Stomach smooth muscle (tissue), 2 donors: ENCODE data around the gene SRSF6.
"Not testable (repeated sequence)": the region's sequence is repeated elsewhere in the genome, so short reads cannot be mapped to it uniquely, and the experiment has no call there.

ENCODE experiments used
- H3K27ac ChIP-seq: one replicate; pipeline ENCODE4 v1.7.0; 2013; ENCODE audit warnings: mild to moderate bottlenecking, low read length, inconsistent platforms
- H3K27me3 ChIP-seq, 2 donors: one replicate each; pipeline ENCODE4 v1.7.0; 2013; ENCODE audit warnings: low read length in 2 of 2; ENCODE audit not compliant: insufficient read depth in 2 of 2, control insufficient read depth in 1 of 2
- H3K36me3 ChIP-seq, 2 donors: one replicate each; pipeline ENCODE4 v1.7.0; 2013; ENCODE audit warnings: low read length in 2 of 2; ENCODE audit not compliant: control insufficient read depth in 2 of 2, insufficient read depth in 2 of 2
- H3K4me1 ChIP-seq: one replicate; pipeline ENCODE4 v1.7.0; 2013; ENCODE audit warnings: low read length; ENCODE audit not compliant: control insufficient read depth, insufficient read depth
- H3K4me3 ChIP-seq, 2 donors: one replicate each; pipeline ENCODE4 v1.7.0; 2013; ENCODE audit warnings: low read length in 2 of 2
- H3K9ac ChIP-seq, 2 donors: one replicate each; pipeline ENCODE4 v1.7.0; 2013; ENCODE audit warnings: low read length in 2 of 2, mild to moderate bottlenecking in 1 of 2
- H3K9me3 ChIP-seq, 2 donors: one replicate each; pipeline ENCODE4 v1.7.0; 2013; ENCODE audit warnings: low read length in 2 of 2; ENCODE audit not compliant: control insufficient read depth in 2 of 2
- donor health status: healthy.
- donor health status: Pancreatic carcinoma.

The SRSF6 gene

DNA sequence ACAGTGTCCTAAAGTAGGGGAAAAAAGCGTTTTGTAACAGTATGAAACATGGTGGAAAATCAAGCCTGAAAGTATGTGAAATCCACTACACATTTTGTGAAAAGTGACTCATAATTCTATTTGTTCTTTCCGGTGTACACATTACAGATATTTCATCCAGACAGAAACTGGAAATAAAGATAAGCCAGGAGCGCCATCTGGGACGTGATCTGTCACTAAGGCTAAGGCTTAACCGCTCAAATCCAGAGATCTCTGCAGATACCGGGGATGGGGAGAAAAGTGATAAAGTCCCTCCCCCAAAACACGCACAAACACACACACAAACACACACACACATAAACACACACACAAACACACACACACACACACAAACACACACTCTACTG is 26.6 kb upstream of the SRSF6 start:
- Histone ChIP-seq H3K4me3 (no peak overlapping the region), H3K27me3 (peaks cover 0 to 3% of the 10 kb centered on the region in 2 donors), H3K36me3 (no peaks in the 10 kb centered on the region), H3K9me3 (peaks cover 0 to 3% of the 10 kb centered on the region in 2 donors), H3K9ac (no peak overlapping the region), H3K27ac (no peak overlapping the region), H3K4me1 (no peaks in the 10 kb centered on the region)

DNA sequence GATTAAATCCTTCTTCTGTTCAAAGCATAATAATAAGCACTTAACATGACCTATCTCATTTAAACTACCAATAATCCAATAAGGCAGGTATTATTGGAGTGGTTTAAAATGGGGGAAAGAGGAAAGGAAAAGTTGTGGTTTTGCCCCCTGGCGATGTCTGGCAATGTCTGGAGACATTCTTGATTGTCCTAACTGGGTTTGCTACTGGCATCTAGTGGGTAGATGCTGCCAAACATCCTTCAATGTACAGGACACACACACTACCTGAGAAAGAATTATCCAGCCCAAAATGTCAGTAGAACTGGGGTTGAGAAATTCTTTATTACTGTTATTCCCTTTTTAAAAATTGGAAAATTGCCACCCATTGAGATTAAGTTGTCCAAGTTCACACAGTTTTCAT is 25.2 kb upstream of the SRSF6 start:
- no peaks in the 10 kb centered on the region for H3K36me3 ChIP-seq
- H3K9ac ChIP-seq, result no peak overlapping the region
- peaks cover 0 to 5% of the 10 kb centered on the region in 2 donors for H3K27me3 ChIP-seq
- no peaks in the 10 kb centered on the region for H3K4me1 ChIP-seq
- H3K4me3 ChIP-seq, result no peak overlapping the region
- H3K27ac ChIP-seq, result no peak overlapping the region
- H3K9me3 ChIP-seq, result peaks cover 0 to 3% of the 10 kb centered on the region in 2 donors

GRCh38 chr20:43433250-43433854 is 24.3 kb upstream of the SRSF6 start:
- no peak overlapping the region for H3K27ac ChIP-seq
- peaks cover 0 to 5% of the 10 kb centered on the region in 2 donors for H3K27me3 ChIP-seq
- peaks cover 0 to 3% of the 10 kb centered on the region in 2 donors for H3K9me3 ChIP-seq
- H3K36me3 ChIP-seq, result no peaks in the 10 kb centered on the region
- H3K4me1 ChIP-seq, result no peaks in the 10 kb centered on the region
- no peak overlapping the region for H3K9ac ChIP-seq
- no peak overlapping the region for H3K4me3 ChIP-seq

DNA sequence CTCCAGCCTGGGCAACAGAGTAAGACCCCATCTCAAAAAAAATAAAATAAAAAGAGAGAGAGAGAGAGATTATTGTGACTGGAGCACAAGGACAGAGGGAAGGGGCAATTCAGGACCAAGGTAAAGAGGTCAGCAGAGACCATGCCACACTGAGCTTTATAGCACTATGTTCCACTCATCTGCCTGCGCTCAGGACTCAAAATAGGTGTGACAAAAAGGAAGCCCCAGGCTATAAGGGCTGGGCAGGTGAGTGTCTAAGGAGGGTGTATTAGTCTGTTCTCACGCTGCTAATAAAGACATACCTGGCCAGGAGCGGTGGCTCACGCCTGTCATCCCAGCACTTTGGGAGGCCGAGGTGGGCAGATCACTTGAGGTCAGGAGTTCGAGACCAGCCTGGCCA is 23.1 kb upstream of the SRSF6 start:
- no peaks in the 10 kb centered on the region for H3K36me3 ChIP-seq
- H3K9ac ChIP-seq, result no peak overlapping the region
- peaks cover 0 to 5% of the 10 kb centered on the region in 2 donors for H3K27me3 ChIP-seq
- H3K4me1 ChIP-seq, result no peaks in the 10 kb centered on the region
- H3K27ac ChIP-seq, result no peak overlapping the region
- H3K4me3 ChIP-seq, result no peak overlapping the region
- peaks cover 0 to 3% of the 10 kb centered on the region in 2 donors for H3K9me3 ChIP-seq

GRCh38 chr20:43438578-43439316 is 18.9 kb upstream of the SRSF6 start:
- peaks cover 0 to 8% of the 10 kb centered on the region in 2 donors for H3K27me3 ChIP-seq
- H3K9ac ChIP-seq, result no peak overlapping the region
- no peaks in the 10 kb centered on the region for H3K4me1 ChIP-seq
- no peak overlapping the region for H3K4me3 ChIP-seq
- no peaks in the 10 kb centered on the region for H3K36me3 ChIP-seq
- no peaks in the 10 kb centered on the region for H3K9me3 ChIP-seq
- H3K27ac ChIP-seq, result no peak overlapping the region

GRCh38 chr20:43440531-43440930 is 17.2 kb upstream of the SRSF6 start:
- Histone ChIP-seq H3K4me1 (no peaks in the 10 kb centered on the region), H3K27ac (no peak overlapping the region), H3K9me3 (no peaks in the 10 kb centered on the region), H3K27me3 (peaks cover 0 to 13% of the 10 kb centered on the region in 2 donors), H3K4me3 (no peak overlapping the region), H3K9ac (no peak overlapping the region), H3K36me3 (no peaks in the 10 kb centered on the region)

- no peak overlapping the region for H3K9ac ChIP-seq
- peaks cover 0 to 11% of the 10 kb centered on the region in 2 donors for H3K27me3 ChIP-seq
- H3K27ac ChIP-seq, result no peak overlapping the region
- no peaks in the 10 kb centered on the region for H3K4me1 ChIP-seq
- H3K4me3 ChIP-seq, result no peak overlapping the region
- no peaks in the 10 kb centered on the region for H3K36me3 ChIP-seq
- H3K9me3 ChIP-seq, result no peaks in the 10 kb centered on the region
Measured at GRCh38 chr20:43442282-43442880, 15.3 kb upstream of the SRSF6 start.

GRCh38 chr20:43444107-43444506 is 13.6 kb upstream of the SRSF6 start:
- Histone ChIP-seq H3K4me1 (peaks cover 4% of the 10 kb centered on the region), H3K27ac (no peak overlapping the region), H3K27me3 (peaks cover 0 to 11% of the 10 kb centered on the region in 2 donors)

DNA sequence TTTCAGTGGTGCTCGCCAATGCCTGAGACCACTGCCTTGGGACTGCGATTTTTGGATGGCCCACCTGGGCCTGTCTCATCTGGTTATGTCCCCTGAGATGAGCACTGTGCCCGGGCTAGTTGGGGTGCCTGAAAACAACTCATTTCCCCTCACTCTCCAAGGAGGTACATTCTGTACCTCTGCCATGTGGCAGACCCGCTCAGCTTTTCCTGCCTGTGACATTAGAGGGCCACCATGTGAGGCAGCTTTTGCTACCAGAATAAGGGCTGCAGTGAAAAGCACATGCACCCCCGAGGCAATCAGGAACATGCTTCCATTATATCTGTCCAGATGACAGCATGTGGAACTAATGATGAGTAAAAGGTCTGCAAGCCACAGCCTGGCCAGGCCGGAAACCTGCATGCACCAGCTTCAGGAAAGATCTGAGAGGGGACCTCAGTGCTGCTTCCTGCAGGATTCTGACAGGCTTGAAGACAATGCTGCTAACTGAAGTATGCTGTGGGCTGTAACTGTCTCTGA is 11.3 kb upstream of the SRSF6 start:
- no peak overlapping the region for H3K27ac ChIP-seq
- H3K4me1 ChIP-seq, result peaks cover 4% of the 10 kb centered on the region
- H3K27me3 ChIP-seq, result peaks cover 0 to 10% of the 10 kb centered on the region in 2 donors
- no peak overlapping the region for H3K9ac ChIP-seq
- H3K4me3 ChIP-seq, result no peak overlapping the region
- no peaks in the 10 kb centered on the region for H3K9me3 ChIP-seq
- H3K36me3 ChIP-seq, result no peaks in the 10 kb centered on the region

More at GRCh38 chr20:43444107-43444506, 13.6 kb upstream of the SRSF6 start:
- H3K36me3 ChIP-seq, result no peaks in the 10 kb centered on the region
- no peaks in the 10 kb centered on the region for H3K9me3 ChIP-seq
- no peak overlapping the region for H3K9ac ChIP-seq
- no peak overlapping the region for H3K4me3 ChIP-seq

DNA sequence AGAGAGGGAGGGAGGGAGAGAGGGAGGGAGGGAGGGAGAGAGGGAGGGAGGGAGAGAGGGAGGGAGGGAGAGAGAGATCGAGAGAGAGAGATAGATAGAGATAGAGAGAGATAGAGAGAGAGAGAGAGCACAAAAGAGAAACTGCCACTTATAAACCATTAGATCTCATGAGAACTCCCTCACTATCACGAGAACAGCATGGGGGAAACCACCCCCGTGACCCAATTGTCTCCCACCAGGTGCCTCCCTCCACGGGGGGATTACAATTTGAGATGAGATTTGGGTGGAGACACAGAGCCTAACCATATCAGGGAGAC is 9.3 kb upstream of the SRSF6 start:
- not testable (repeated sequence) for H3K4me3 ChIP-seq, H3K4me1 ChIP-seq, H3K9me3 ChIP-seq, H3K36me3 ChIP-seq, H3K27me3 ChIP-seq, H3K9ac ChIP-seq, H3K27ac ChIP-seq
